Body of pancreas (tissue), 4 donors: ENCODE data around the gene P2RX7.

Source experiments
- POLR2A ChIP-seq, 3 donors: fragments of 450-650 bp; IDR thresholded peaks; one replicate each; pipeline ENCODE4 v1.6.1; 2016; ENCODE audit warnings: antibody characterized with exemption in 3 of 3, mild to moderate bottlenecking in 2 of 3
- TF ChIP-seq, protein P1 (sequence below), 7 experiments: fragments of 450-650 bp in 4 of 7; fragments of 200-600 bp in 3 of 7; sonication (generic) in 3 of 7; IDR thresholded peaks; one replicate each; pipeline ENCODE4 v1.5.1; 2016 to 2019; ENCODE audit warnings: antibody characterized with exemption in 7 of 7

DNA sequence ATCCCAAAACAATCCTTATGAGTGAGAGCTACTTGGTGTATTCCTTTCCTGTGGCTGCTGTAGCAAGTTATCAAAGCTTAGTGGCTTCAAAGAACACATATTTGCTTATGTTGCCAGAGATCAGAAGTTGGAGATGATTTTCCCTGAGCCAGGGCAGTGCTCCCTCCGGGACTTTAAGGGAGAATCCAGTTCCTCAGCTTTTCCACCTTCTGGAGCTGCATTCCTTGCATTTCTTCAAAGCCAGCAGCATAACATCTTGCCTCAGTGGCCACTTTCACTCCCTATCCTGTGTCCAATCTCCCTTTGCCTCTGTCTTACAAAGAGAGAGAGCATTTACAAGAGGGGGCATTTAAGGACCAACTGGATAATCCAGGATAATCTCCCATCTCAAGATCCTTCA, 33.7 kb downstream of the P2RX7 start:
- TF ChIP-seq, protein P1, sequence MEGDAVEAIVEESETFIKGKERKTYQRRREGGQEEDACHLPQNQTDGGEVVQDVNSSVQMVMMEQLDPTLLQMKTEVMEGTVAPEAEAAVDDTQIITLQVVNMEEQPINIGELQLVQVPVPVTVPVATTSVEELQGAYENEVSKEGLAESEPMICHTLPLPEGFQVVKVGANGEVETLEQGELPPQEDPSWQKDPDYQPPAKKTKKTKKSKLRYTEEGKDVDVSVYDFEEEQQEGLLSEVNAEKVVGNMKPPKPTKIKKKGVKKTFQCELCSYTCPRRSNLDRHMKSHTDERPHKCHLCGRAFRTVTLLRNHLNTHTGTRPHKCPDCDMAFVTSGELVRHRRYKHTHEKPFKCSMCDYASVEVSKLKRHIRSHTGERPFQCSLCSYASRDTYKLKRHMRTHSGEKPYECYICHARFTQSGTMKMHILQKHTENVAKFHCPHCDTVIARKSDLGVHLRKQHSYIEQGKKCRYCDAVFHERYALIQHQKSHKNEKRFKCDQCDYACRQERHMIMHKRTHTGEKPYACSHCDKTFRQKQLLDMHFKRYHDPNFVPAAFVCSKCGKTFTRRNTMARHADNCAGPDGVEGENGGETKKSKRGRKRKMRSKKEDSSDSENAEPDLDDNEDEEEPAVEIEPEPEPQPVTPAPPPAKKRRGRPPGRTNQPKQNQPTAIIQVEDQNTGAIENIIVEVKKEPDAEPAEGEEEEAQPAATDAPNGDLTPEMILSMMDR (IDR thresholded peaks at IDR 0.05) = no peak
- no peak for TF ChIP-seq POLR2A (IDR thresholded peaks at IDR 0.05)
